ENCODE measurements around the gene TMEM151B.

TMEM151B gene

GRCh38 chr6:44224029-44224964 lies 46.0 kb upstream of the TMEM151B start:
- TF ChIP-seq ZFX (IDR thresholded peaks at IDR 0.05) (no peak), CTCF (conservative IDR thresholded peaks at IDR 0.05) (no peak; the same call in 1 of the 2 replicates)

GRCh38 chr6:44224965-44225305 lies 45.3 kb upstream of the TMEM151B start:
- no peak for TF ChIP-seq ZFX (IDR thresholded peaks at IDR 0.05)
- TF ChIP-seq CTCF (conservative IDR thresholded peaks at IDR 0.05) = no peak
- H3K27ac ChIP-seq = peak overlapping the region; percentile 75

More at GRCh38 chr6:44224029-44224964, 46.0 kb upstream of the TMEM151B start:
- peak overlapping the region; percentile 75 for H3K27ac ChIP-seq

- no peak overlapping the region for H3K27ac ChIP-seq
- TF ChIP-seq ZFX (IDR thresholded peaks at IDR 0.05) (no peak), CTCF (conservative IDR thresholded peaks at IDR 0.05) (no peak)
Measured at GRCh38 chr6:44225579-44226325, 44.5 kb upstream of the TMEM151B start.

GRCh38 chr6:44226368-44227147 lies 43.7 kb upstream of the TMEM151B start:
- TF ChIP-seq CTCF (conservative IDR thresholded peaks at IDR 0.05) (no peak), ZFX (IDR thresholded peaks at IDR 0.05) (no peak)
- H3K27ac ChIP-seq = no peak overlapping the region

GRCh38 chr6:44227148-44227793 lies 43.0 kb upstream of the TMEM151B start:
- TF ChIP-seq CTCF (conservative IDR thresholded peaks at IDR 0.05) (no peak), ZFX (IDR thresholded peaks at IDR 0.05) (no peak)
- no peak overlapping the region for H3K27ac ChIP-seq

GRCh38 chr6:44228031-44228430 lies 42.2 kb upstream of the TMEM151B start:
- no peak overlapping the region for H3K27ac ChIP-seq
- TF ChIP-seq CTCF (conservative IDR thresholded peaks at IDR 0.05) (no peak), ZFX (IDR thresholded peaks at IDR 0.05) (no peak)
